A549 (cell line): Measurements from ENCODE around the gene ITFG2. TPM values are rescaled to one million over a fixed set of nuclear protein-coding genes. Genes with fewer than 3 reads are reported as not detected.
"Not testable (repeated sequence)": the region's sequence is repeated elsewhere in the genome, so short reads cannot be mapped to it uniquely, and the experiment has no call there.

Source experiments
- ATAC-seq, 2 experiments: fragments of 200-7000 bp in 1 of 2; fragments of >200 bp in 1 of 2; cut with Nextera tagmentation in 1 of 2; cut with Tn5 transposase in 1 of 2; 3 replicates each; pipeline versions ENCODE4 v1.8.0 to v1.9.1; 2018 to 2020; ENCODE audit warnings: mild to moderate bottlenecking in 1 of 2, moderate library complexity in 1 of 2
- CTCF ChIA-PET: fragments of 300-600 bp; sonication (Branson Sonifier 250); formaldehyde crosslinking; extraction: SDS; loops from one replicate; lab custom pipeline; 2021; ENCODE audit warnings: antibody characterized with exemption, inconsistent platforms; lab: Yijun Ruan, JAX
- POLR2A ChIA-PET: fragments of 350-600 bp; formaldehyde crosslinking; extraction: SDS; loops from one replicate; lab custom pipeline; 2021; ENCODE audit warnings: antibody characterized with exemption, inconsistent platforms; lab: Yijun Ruan, JAX
- DNase-seq, 2 experiments: peaks; one replicate each; pipeline versions ENCODE4 v3.0.0 to v3.0.0-alpha.2; 2011 to 2016; ENCODE audit warnings: low read depth in 1 of 2, low spot score in 1 of 2
- FAIRE-seq: peaks from 2 replicates; lab custom pipeline; 2011; peaks lifted over from hg19 to GRCh38; lab: Jason Lieb, UNC
- H3K27ac ChIP-seq, 2 experiments: fragments of >200 bp; sonication (Bioruptor Twin); formaldehyde crosslinking; 3 replicates each; pipeline ENCODE4 v1.5.1; 2016 to 2017
- H3K4me1 ChIP-seq: fragments of >200 bp; sonication (Bioruptor Twin); formaldehyde crosslinking; 3 replicates; pipeline ENCODE4 v1.6.1; 2016
- H3K4me2 ChIP-seq: fragments of >200 bp; sonication (Bioruptor Twin); formaldehyde crosslinking; 3 replicates; pipeline ENCODE4 v1.6.1; 2016
- H3K4me3 ChIP-seq: fragments of >200 bp; sonication (Bioruptor Twin); formaldehyde crosslinking; 3 replicates; pipeline ENCODE4 v1.5.1; 2016
- H3K9me3 ChIP-seq: fragments of >200 bp; sonication (Bioruptor Twin); formaldehyde crosslinking; 3 replicates; pipeline ENCODE4 v1.6.1; 2016
- CBX2 ChIP-seq: fragments of 200-600 bp; sonication (generic); IDR thresholded peaks from 2 replicates; pipeline ENCODE4 v1.6.1; 2016; ENCODE audit warnings: low read depth, mild to moderate bottlenecking, borderline replicate concordance
- CBX8 ChIP-seq: fragments of 200-600 bp; sonication (generic); IDR thresholded peaks from 2 replicates; pipeline ENCODE4 v1.6.1; 2016
- ESRRA ChIP-seq: fragments of 150-350 bp; IDR thresholded peaks from 2 replicates; pipeline ENCODE4 v1.6.1; 2014; ENCODE audit warnings: mild to moderate bottlenecking, low read length, borderline replicate concordance
- FOSL2 ChIP-seq, 2 experiments: fragments of 450-650 bp in 1 of 2; fragments of >200 bp in 1 of 2; sonication (Bioruptor Twin) in 1 of 2; formaldehyde crosslinking; IDR thresholded peaks; 2 replicates each; pipeline versions ENCODE4 v1.5.0 to v1.6.1; 2016 to 2020; ENCODE audit warnings: mild to moderate bottlenecking in 1 of 2, moderate library complexity in 1 of 2
- GATA3 ChIP-seq: IDR thresholded peaks from 2 replicates; pipeline ENCODE4 v1.6.1; 2012; ENCODE audit warnings: borderline replicate concordance
- HDAC2 ChIP-seq: fragments of 200-600 bp; sonication (generic); IDR thresholded peaks from 2 replicates; pipeline ENCODE4 v1.6.1; 2016
- HOXB5 ChIP-seq: fragments of 250-450 bp; sonication (Bioruptor Pico); IDR thresholded peaks from 2 replicates; pipeline ENCODE4 v1.5.0; 2020; ENCODE audit warnings: mild to moderate bottlenecking, moderate library complexity
- KDM1A ChIP-seq: fragments of 200-600 bp; sonication (generic); IDR thresholded peaks from 2 replicates; pipeline ENCODE4 v1.6.1; 2016; ENCODE audit warnings: low read depth, mild to moderate bottlenecking
- MAFK ChIP-seq: fragments of 450-650 bp; IDR thresholded peaks from 2 replicates; pipeline ENCODE4 v1.6.1; 2014; ENCODE audit not compliant: partially characterized antibody
- MAZ ChIP-seq: fragments of 150-350 bp; IDR thresholded peaks from 2 replicates; pipeline ENCODE4 v1.6.1; 2014; ENCODE audit warnings: antibody characterized with exemption, low read depth, low read length, borderline replicate concordance
- NR3C1 ChIP-seq: fragments of >200 bp; sonication (Bioruptor Twin); formaldehyde crosslinking; IDR thresholded peaks from 3 replicates; pipeline ENCODE4 v1.6.1; 2017
- PHF8 ChIP-seq: fragments of 200-600 bp; sonication (generic); IDR thresholded peaks from 2 replicates; pipeline ENCODE4 v1.6.1; 2016; ENCODE audit warnings: low read depth, mild to moderate bottlenecking, antibody characterized with exemption, moderate library complexity, borderline replicate concordance
- POLR2A ChIP-seq: IDR thresholded peaks from 2 replicates; pipeline ENCODE4 v1.6.1; 2012; ENCODE audit warnings: mild to moderate bottlenecking, low read length
- POLR2AphosphoS2 ChIP-seq: conservative IDR thresholded peaks from 2 replicates; pipeline ENCODE4 v1.6.1; 2012; ENCODE audit warnings: low read length, improper control_type of control experiment, inconsistent platforms
- RFX5 ChIP-seq: fragments of 450-650 bp; IDR thresholded peaks from 2 replicates; pipeline ENCODE4 v1.7.1; 2014; ENCODE audit warnings: antibody characterized with exemption, mild to moderate bottlenecking, moderate library complexity
- SMC3 ChIP-seq: fragments of >200 bp; sonication (Bioruptor Twin); formaldehyde crosslinking; IDR thresholded peaks from 3 replicates; pipeline ENCODE4 v1.6.1; 2018; ENCODE audit warnings: inconsistent platforms
- ZC3H11A ChIP-seq: fragments of 450-650 bp; IDR thresholded peaks from 2 replicates; pipeline ENCODE4 v1.6.1; 2014; ENCODE audit warnings: antibody characterized with exemption, mild to moderate bottlenecking
- ZFP36 ChIP-seq: fragments of 450-650 bp; IDR thresholded peaks from 2 replicates; pipeline ENCODE4 v1.6.1; 2014; ENCODE audit warnings: borderline replicate concordance; ENCODE audit not compliant: partially characterized antibody
- WGBS: methylation state at CpG from one replicate; pipeline ENCODE4 v1.1.6; 2017; ENCODE audit errors: missing lambda C conversion rate; 5-methylcytosine and 5-hydroxymethylcytosine counted together
- polyA plus RNA-seq, 4 experiments: library from polyadenylated mRNA; depleted of rRNA in 3 of 4; stranded (reverse); fragments of >200 nt; fragmentation: RNase III in 1 of 4; extraction: RNeasy Plus Mini Kit Qiagen cat#74134 plus additional on column Dnase treatment in 1 of 4; gene quantifications; 2 replicates in 3 of 4; 3 replicates in 1 of 4; pipeline ENCODE4 v1.2.3, GENCODE V29; 2011 to 2017
- TF ChIP-seq, protein P1 (sequence below): IDR thresholded peaks from 2 replicates; pipeline ENCODE4 v1.6.1; 2012; ENCODE audit warnings: low read depth, borderline replicate concordance

The ITFG2 gene
- polyA plus RNA-seq, 2 of the 4 experiments (the other 2 are of a cell fraction): 17.5 to 23.7 TPM

DNA sequence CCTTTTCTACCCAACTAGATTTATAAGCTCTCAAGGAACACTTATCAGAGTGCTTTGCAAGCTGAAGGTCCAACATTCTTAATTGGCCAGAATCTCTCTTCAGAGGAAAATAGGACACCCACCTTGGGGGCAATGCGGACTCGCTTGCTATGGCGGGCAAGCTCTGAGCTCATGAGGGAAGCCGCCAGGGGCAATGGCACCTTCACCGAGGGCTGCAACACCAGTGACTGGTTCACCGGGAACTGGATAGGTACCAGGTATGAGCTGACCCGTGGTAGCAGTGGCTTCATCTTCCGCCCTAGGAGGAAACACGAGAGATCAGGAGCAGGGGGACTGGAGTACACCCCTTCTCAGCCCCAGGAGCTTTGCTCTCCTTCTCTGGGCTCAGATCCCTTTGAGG, 51.7 kb downstream of the ITFG2 start:
- no peak for ATAC-seq
- no peaks in the 10 kb centered on the region for H3K4me1 ChIP-seq
- H3K4me3 ChIP-seq: no peak overlapping the region
- no peak for DNase-seq
- H3K9me3 ChIP-seq: no peaks in the 10 kb centered on the region
- H3K4me2 ChIP-seq: no peak overlapping the region
- POLR2A ChIA-PET: interaction anchor here (1.1 kb wide), 1 partner anchor 10 kb away, joined by 3 read pairs; no protein-coding TSS in a partner anchor
- H3K27ac ChIP-seq: no peak overlapping the region
- TF ChIP-seq PHF8: no peak
- no peak for TF ChIP-seq ESRRA
- TF ChIP-seq CBX8: no peak
- TF ChIP-seq, protein P1, sequence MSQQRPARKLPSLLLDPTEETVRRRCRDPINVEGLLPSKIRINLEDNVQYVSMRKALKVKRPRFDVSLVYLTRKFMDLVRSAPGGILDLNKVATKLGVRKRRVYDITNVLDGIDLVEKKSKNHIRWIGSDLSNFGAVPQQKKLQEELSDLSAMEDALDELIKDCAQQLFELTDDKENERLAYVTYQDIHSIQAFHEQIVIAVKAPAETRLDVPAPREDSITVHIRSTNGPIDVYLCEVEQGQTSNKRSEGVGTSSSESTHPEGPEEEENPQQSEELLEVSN: no peak
- TF ChIP-seq SMC3: no peak
- TF ChIP-seq ZC3H11A: no peak
- TF ChIP-seq CBX2: no peak
- TF ChIP-seq ZFP36: no peak
- TF ChIP-seq RFX5: no peak
- TF ChIP-seq HDAC2: no peak
- TF ChIP-seq HOXB5 (CRISPR knock-in tag): no peak
- no peak for TF ChIP-seq POLR2A
- TF ChIP-seq KDM1A: no peak
- no peak for TF ChIP-seq GATA3
- no peak for TF ChIP-seq NR3C1
- no peak for TF ChIP-seq FOSL2 (IDR thresholded peaks at IDR 0.05)
- no peak for TF ChIP-seq FOSL2 (CRISPR knock-in tag; IDR thresholded peaks at IDR 0.05)
- TF ChIP-seq MAZ: no peak
- no peak for TF ChIP-seq POLR2AphosphoS2
- 92% methylated on average over 9 of the region's 9 CpGs for WGBS
- FAIRE-seq: no peak
- CTCF ChIA-PET: interaction anchor here (0.7 to 3.0 kb wide), 5 partner anchors 10 to 209 kb away, joined by 3 to 19 read pairs (median 5); no protein-coding TSS in a partner anchor

GRCh38 chr12:2868986-2869632, 56.6 kb downstream of the ITFG2 start:
- FAIRE-seq, H3K4me2 ChIP-seq, DNase-seq, H3K4me1 ChIP-seq, ATAC-seq, H3K27ac ChIP-seq, H3K9me3 ChIP-seq, H3K4me3 ChIP-seq, POLR2A ChIA-PET: not testable (repeated sequence)
- WGBS: 80% methylated on average over 9 of the region's 9 CpGs
- CTCF ChIA-PET: interaction anchor here (0.5 kb wide), 1 partner anchor 200 kb away, joined by 3 read pairs; no protein-coding TSS in a partner anchor
- peak; percentile 18 for TF ChIP-seq MAFK

Other genes with a start within 250 kb of the ITFG2 start
- 108 and 125 TPM in 2 replicates for gene FKBP4, start 17.7 kb upstream of the ITFG2 start, polyA plus RNA-seq (2011; rRNA removed)
- gene FKBP4, start 17.7 kb upstream of the ITFG2 start, polyA plus RNA-seq (2017; fragmentation: RNase III; extraction: RNeasy Plus Mini Kit Qiagen cat#74134 plus additional on column Dnase treatment): 123 to 140 TPM (median 137 TPM) in 3 replicates
- not detected in 2 replicates for gene NRIP2, start 22.4 kb downstream of the ITFG2 start, polyA plus RNA-seq (2011; rRNA removed)
- gene NRIP2, start 22.4 kb downstream of the ITFG2 start, polyA plus RNA-seq (2017; fragmentation: RNase III; extraction: RNeasy Plus Mini Kit Qiagen cat#74134 plus additional on column Dnase treatment): not detected in 3 replicates
- gene TEX52, start 44.4 kb downstream of the ITFG2 start, polyA plus RNA-seq (2011; rRNA removed): not detected in 2 replicates
- gene TEX52, start 44.4 kb downstream of the ITFG2 start, polyA plus RNA-seq (2017; fragmentation: RNase III; extraction: RNeasy Plus Mini Kit Qiagen cat#74134 plus additional on column Dnase treatment): not detected in 3 replicates
- gene FOXM1, start 64.5 kb downstream of the ITFG2 start, polyA plus RNA-seq (2011; rRNA removed): 40.3 and 47.8 TPM in 2 replicates
- gene FOXM1, start 64.5 kb downstream of the ITFG2 start, polyA plus RNA-seq (2017; fragmentation: RNase III; extraction: RNeasy Plus Mini Kit Qiagen cat#74134 plus additional on column Dnase treatment): 84.0 to 84.2 TPM (median 84.2 TPM) in 3 replicates
- gene RHNO1, start 64.6 kb downstream of the ITFG2 start, polyA plus RNA-seq (2011; rRNA removed): 85.9 and 102 TPM in 2 replicates
- 35.7 to 37.6 TPM (median 37.1 TPM) in 3 replicates for gene RHNO1, start 64.6 kb downstream of the ITFG2 start, polyA plus RNA-seq (2017; fragmentation: RNase III; extraction: RNeasy Plus Mini Kit Qiagen cat#74134 plus additional on column Dnase treatment)
- gene TULP3, start 78.2 kb downstream of the ITFG2 start, polyA plus RNA-seq (2011; rRNA removed): 30.6 and 32.9 TPM in 2 replicates
- 17.9 to 19.6 TPM (median 18.4 TPM) in 3 replicates for gene TULP3, start 78.2 kb downstream of the ITFG2 start, polyA plus RNA-seq (2017; fragmentation: RNase III; extraction: RNeasy Plus Mini Kit Qiagen cat#74134 plus additional on column Dnase treatment)
- 22.0 and 22.6 TPM in 2 replicates for gene TEAD4, start 146.7 kb downstream of the ITFG2 start, polyA plus RNA-seq (2011; rRNA removed)
- 31.2 to 34.9 TPM (median 31.8 TPM) in 3 replicates for gene TEAD4, start 146.7 kb downstream of the ITFG2 start, polyA plus RNA-seq (2017; fragmentation: RNase III; extraction: RNeasy Plus Mini Kit Qiagen cat#74134 plus additional on column Dnase treatment)